ENCODE data around the gene SHQ1. TPM values are rescaled to one million over a fixed set of nuclear protein-coding genes. Genes with fewer than 3 reads are reported as not detected.

The SHQ1 gene
- total and polyA plus RNA-seq, 9 of the 15 experiments (the other 6 are each of a cell fraction or from before 2014, with no cell fraction given) = 9.2 to 25.0 (median 14.1) TPM

DNA sequence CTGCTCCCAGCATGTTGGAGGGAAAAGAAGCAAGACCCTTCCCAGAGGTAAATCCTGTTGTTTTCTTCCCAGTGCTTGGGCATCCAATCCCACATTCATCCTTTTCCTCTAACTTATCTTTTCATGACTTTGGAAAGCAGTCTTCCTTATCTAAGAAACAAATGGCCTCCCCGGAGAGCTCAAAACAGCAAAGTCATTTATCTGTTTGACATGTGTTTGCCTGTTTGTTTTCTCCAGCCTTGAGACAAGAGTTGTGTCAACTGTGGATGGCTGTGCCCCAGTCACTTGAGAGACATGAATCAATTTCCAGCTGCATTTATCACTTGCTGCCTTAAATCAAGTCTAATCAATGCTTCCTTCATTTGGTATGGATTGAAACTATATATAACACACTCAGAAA lies 103.9 kb downstream of the SHQ1 start (continued):
- TF ChIP-seq COPS2 (conservative IDR thresholded peaks at IDR 0.05) = no peak
- TF ChIP-seq, protein P1, sequence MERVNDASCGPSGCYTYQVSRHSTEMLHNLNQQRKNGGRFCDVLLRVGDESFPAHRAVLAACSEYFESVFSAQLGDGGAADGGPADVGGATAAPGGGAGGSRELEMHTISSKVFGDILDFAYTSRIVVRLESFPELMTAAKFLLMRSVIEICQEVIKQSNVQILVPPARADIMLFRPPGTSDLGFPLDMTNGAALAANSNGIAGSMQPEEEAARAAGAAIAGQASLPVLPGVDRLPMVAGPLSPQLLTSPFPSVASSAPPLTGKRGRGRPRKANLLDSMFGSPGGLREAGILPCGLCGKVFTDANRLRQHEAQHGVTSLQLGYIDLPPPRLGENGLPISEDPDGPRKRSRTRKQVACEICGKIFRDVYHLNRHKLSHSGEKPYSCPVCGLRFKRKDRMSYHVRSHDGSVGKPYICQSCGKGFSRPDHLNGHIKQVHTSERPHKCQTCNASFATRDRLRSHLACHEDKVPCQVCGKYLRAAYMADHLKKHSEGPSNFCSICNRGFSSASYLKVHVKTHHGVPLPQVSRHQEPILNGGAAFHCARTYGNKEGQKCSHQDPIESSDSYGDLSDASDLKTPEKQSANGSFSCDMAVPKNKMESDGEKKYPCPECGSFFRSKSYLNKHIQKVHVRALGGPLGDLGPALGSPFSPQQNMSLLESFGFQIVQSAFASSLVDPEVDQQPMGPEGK (CRISPR knock-in tag; IDR thresholded peaks at IDR 0.05; ENCODE audit: borderline replicate concordance) = no peak
- no peak for TF ChIP-seq ZNF239 (CRISPR knock-in tag; IDR thresholded peaks at IDR 0.05)
- TF ChIP-seq, protein P2, sequence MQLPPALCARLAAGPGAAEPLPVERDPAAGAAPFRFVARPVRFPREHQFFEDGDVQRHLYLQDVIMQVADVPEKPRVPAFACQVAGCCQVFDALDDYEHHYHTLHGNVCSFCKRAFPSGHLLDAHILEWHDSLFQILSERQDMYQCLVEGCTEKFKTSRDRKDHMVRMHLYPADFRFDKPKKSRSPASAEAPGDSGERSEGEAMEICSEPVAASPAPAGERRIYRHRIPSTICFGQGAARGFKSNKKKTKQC (CRISPR knock-in tag; IDR thresholded peaks at IDR 0.05) = no peak
- TF ChIP-seq TAF1 (IDR thresholded peaks at IDR 0.05; ENCODE audit: control insufficient read depth, extremely low read depth, insufficient read depth, low read length, severe bottlenecking) = no peak
- TF ChIP-seq ZNF263 (CRISPR knock-in tag; IDR thresholded peaks at IDR 0.05; ENCODE audit: borderline replicate concordance) = no peak
- TF ChIP-seq, protein P3, sequence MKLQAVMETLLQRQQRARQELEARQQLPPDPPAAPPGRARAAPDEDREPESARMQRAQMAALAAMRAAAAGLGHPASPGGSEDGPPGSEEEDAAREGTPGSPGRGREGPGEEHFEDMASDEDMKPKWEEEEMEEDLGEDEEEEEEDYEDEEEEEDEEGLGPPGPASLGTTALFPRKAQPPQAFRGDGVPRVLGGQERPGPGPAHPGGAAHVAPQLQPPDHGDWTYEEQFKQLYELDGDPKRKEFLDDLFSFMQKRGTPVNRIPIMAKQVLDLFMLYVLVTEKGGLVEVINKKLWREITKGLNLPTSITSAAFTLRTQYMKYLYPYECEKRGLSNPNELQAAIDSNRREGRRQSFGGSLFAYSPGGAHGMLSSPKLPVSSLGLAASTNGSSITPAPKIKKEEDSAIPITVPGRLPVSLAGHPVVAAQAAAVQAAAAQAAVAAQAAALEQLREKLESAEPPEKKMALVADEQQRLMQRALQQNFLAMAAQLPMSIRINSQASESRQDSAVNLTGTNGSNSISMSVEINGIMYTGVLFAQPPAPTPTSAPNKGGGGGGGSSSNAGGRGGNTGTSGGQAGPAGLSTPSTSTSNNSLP (IDR thresholded peaks at IDR 0.05; ENCODE audit: borderline replicate concordance, low read depth, low read length) = peak; percentile 19; the same call in 1 of the 2 replicates
- TF ChIP-seq, protein P4, sequence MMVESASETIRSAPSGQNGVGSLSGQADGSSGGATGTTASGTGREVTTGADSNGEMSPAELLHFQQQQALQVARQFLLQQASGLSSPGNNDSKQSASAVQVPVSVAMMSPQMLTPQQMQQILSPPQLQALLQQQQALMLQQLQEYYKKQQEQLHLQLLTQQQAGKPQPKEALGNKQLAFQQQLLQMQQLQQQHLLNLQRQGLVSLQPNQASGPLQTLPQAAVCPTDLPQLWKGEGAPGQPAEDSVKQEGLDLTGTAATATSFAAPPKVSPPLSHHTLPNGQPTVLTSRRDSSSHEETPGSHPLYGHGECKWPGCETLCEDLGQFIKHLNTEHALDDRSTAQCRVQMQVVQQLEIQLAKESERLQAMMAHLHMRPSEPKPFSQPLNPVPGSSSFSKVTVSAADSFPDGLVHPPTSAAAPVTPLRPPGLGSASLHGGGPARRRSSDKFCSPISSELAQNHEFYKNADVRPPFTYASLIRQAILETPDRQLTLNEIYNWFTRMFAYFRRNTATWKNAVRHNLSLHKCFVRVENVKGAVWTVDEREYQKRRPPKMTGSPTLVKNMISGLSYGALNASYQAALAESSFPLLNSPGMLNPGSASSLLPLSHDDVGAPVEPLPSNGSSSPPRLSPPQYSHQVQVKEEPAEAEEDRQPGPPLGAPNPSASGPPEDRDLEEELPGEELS (CRISPR knock-in tag; IDR thresholded peaks at IDR 0.05; ENCODE audit: borderline replicate concordance) = no peak
- no peak for TF ChIP-seq ZNF707 (CRISPR knock-in tag; conservative IDR thresholded peaks at IDR 0.05)
- TF ChIP-seq BHLHE40 (IDR thresholded peaks at IDR 0.05; ENCODE audit: low read length) = peak; percentile 36; the same call in 1 of the 2 replicates
- TF ChIP-seq, protein P5, sequence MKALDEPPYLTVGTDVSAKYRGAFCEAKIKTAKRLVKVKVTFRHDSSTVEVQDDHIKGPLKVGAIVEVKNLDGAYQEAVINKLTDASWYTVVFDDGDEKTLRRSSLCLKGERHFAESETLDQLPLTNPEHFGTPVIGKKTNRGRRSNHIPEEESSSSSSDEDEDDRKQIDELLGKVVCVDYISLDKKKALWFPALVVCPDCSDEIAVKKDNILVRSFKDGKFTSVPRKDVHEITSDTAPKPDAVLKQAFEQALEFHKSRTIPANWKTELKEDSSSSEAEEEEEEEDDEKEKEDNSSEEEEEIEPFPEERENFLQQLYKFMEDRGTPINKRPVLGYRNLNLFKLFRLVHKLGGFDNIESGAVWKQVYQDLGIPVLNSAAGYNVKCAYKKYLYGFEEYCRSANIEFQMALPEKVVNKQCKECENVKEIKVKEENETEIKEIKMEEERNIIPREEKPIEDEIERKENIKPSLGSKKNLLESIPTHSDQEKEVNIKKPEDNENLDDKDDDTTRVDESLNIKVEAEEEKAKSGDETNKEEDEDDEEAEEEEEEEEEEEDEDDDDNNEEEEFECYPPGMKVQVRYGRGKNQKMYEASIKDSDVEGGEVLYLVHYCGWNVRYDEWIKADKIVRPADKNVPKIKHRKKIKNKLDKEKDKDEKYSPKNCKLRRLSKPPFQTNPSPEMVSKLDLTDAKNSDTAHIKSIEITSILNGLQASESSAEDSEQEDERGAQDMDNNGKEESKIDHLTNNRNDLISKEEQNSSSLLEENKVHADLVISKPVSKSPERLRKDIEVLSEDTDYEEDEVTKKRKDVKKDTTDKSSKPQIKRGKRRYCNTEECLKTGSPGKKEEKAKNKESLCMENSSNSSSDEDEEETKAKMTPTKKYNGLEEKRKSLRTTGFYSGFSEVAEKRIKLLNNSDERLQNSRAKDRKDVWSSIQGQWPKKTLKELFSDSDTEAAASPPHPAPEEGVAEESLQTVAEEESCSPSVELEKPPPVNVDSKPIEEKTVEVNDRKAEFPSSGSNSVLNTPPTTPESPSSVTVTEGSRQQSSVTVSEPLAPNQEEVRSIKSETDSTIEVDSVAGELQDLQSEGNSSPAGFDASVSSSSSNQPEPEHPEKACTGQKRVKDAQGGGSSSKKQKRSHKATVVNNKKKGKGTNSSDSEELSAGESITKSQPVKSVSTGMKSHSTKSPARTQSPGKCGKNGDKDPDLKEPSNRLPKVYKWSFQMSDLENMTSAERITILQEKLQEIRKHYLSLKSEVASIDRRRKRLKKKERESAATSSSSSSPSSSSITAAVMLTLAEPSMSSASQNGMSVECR (CRISPR knock-in tag; IDR thresholded peaks at IDR 0.05) = no peak
- TF ChIP-seq EP400 (IDR thresholded peaks at IDR 0.05) = no peak
